Stimulated activated CD4-positive, alpha-beta T cell treated with anti-CD3 and anti-CD28 coated beads, Interleukin-4, amount 100 ng/mL, for 24 hours (primary cell): ENCODE measurements around the gene PLPPR3.

Experiments
- DNase-seq: peaks from one replicate; pipeline ENCODE4 v3.0.0-alpha.2; 2020

The PLPPR3 gene

GRCh38 chr19:806815-807421 lies 14.8 kb downstream of the PLPPR3 start:
- no peak for DNase-seq

- DNase-seq, result no peak
Observed at GRCh38 chr19:805600-806550, 15.9 kb downstream of the PLPPR3 start.

- no peak for DNase-seq
Observed at GRCh38 chr19:805166-805551, 16.6 kb downstream of the PLPPR3 start.

- DNase-seq, result no peak
Observed at GRCh38 chr19:804419-805165, 17.2 kb downstream of the PLPPR3 start.

GRCh38 chr19:803686-804418 lies 17.9 kb downstream of the PLPPR3 start:
- no peak for DNase-seq

- no peak for DNase-seq
Observed at GRCh38 chr19:803099-803561, 18.6 kb downstream of the PLPPR3 start.

GRCh38 chr19:802498-803098 lies 19.2 kb downstream of the PLPPR3 start:
- no peak for DNase-seq

GRCh38 chr19:801861-802497 lies 19.8 kb downstream of the PLPPR3 start:
- no peak for DNase-seq

GRCh38 chr19:801030-801860 lies 20.5 kb downstream of the PLPPR3 start:
- no peak for DNase-seq

GRCh38 chr19:800360-801029 lies 21.3 kb downstream of the PLPPR3 start:
- DNase-seq, result no peak

GRCh38 chr19:799076-799881 lies 22.5 kb downstream of the PLPPR3 start:
- DNase-seq, result no peak

GRCh38 chr19:798415-799075 lies 23.2 kb downstream of the PLPPR3 start:
- DNase-seq, result peak; percentile 35

GRCh38 chr19:797528-798414 lies 24.0 kb downstream of the PLPPR3 start:
- DNase-seq, result peak; percentile 87

- DNase-seq, result peak; percentile 100
Observed at GRCh38 chr19:796692-797527, 24.8 kb downstream of the PLPPR3 start, which contains the start of gene PTBP1. TSS of gene PTBP1 (plus strand) at chr19:797452. CDS start at chr19:797498, 46 bp downstream.

- DNase-seq, result peak; percentile 3
Observed at GRCh38 chr19:795691-796581, 25.8 kb downstream of the PLPPR3 start.
